HepG2 (cell line): ENCODE measurements around the gene SLC24A4. TPM values are rescaled to one million over a fixed set of nuclear protein-coding genes. Genes with fewer than 3 reads are reported as not detected.
A peak's percentile ranks its signal among the peaks of the same experiment; 100 is the strongest.

Source experiments
- ATAC-seq: fragments of 200-7000 bp; cut with Tn5 transposase; 3 replicates; pipeline ENCODE4 v1.9.1; 2020; ENCODE audit warnings: mild to moderate bottlenecking, moderate library complexity
- BruUV-seq: library from RNA; stranded (reverse); fragments of 400-500 nt; replicated peaks from 2 replicates; lab custom pipeline; 2021; lab: Mats Ljungman, UMichigan
- CTCF ChIA-PET: fragments of 300-600 bp; formaldehyde crosslinking; extraction: SDS; loops from one replicate; lab custom pipeline; 2021; ENCODE audit warnings: low total read pairs, inconsistent platforms, low intra/inter-chr PET ratio; lab: Yijun Ruan, JAX
- POLR2A ChIA-PET: fragments of 350-600 bp; sonication (Branson Sonifier 250); formaldehyde crosslinking; loops from one replicate; lab custom pipeline; 2020; ENCODE audit warnings: antibody characterized with exemption, inconsistent platforms; lab: Yijun Ruan, JAX
- DNase-seq: peaks from one replicate; pipeline ENCODE4 v3.0.0-alpha.2; 2015; ENCODE audit warnings: low spot score
- FAIRE-seq: peaks from 3 replicates; lab custom pipeline; 2011; peaks lifted over from hg19 to GRCh38; lab: Jason Lieb, UNC
- H2AFZ ChIP-seq: one replicate; pipeline ENCODE4 v1.6.1; 2011; ENCODE audit warnings: low read length, inconsistent platforms
- H3K27ac ChIP-seq: fragments of 300-600 bp; 3 replicates; pipeline ENCODE4 v1.8.0; 2011; ENCODE audit warnings: mixed run types, mild to moderate bottlenecking, mixed read lengths, low read length, inconsistent platforms; ENCODE audit not compliant: insufficient read depth; ENCODE audit errors: extremely low read length
- H3K27me3 ChIP-seq, 2 experiments: fragments of 200-600 bp in 1 of 2; 2 replicates in 1 of 2; 3 replicates in 1 of 2; pipeline versions ENCODE4 v1.6.0 to v1.8.0; 2011; ENCODE audit warnings: low read length in 2 of 2, mild to moderate bottlenecking in 2 of 2, moderate library complexity in 2 of 2, inconsistent platforms in 1 of 2; ENCODE audit not compliant: insufficient read depth in 2 of 2, control insufficient read depth in 1 of 2
- H3K36me3 ChIP-seq, 2 experiments: fragments of 200-600 bp in 1 of 2; replicated peaks in 1 of 2; 2 replicates in 1 of 2; 3 replicates in 1 of 2; pipeline versions ENCODE4 v1.5.1 to v1.8.0; 2011; ENCODE audit warnings: low read length in 2 of 2, inconsistent platforms in 1 of 2; ENCODE audit not compliant: insufficient read depth in 2 of 2, control insufficient read depth in 1 of 2
- H3K4me1 ChIP-seq: 2 replicates; pipeline ENCODE4 v1.5.1; 2012; ENCODE audit warnings: low read length, inconsistent platforms; ENCODE audit not compliant: insufficient read depth
- H3K4me2 ChIP-seq: 2 replicates; pipeline ENCODE4 v1.6.0; 2011; ENCODE audit warnings: low read depth, low read length, inconsistent platforms
- H3K4me3 ChIP-seq, 3 experiments: fragments of 200-600 bp in 1 of 3; sonication (generic), shearing (Covaris generic) in 1 of 3; replicated peaks in 1 of 3; 2 replicates each; pipeline ENCODE4 v1.5.1; 2011 to 2016; ENCODE audit warnings: low read length in 3 of 3, inconsistent platforms in 2 of 3, low read depth in 2 of 3, mild to moderate bottlenecking in 2 of 3, control low read depth in 1 of 3, mixed read lengths in 1 of 3; ENCODE audit not compliant: insufficient read depth in 1 of 3
- H3K79me2 ChIP-seq: one replicate; pipeline ENCODE4 v1.6.1; 2011; ENCODE audit warnings: low read length, inconsistent platforms; ENCODE audit not compliant: insufficient read depth
- H3K9ac ChIP-seq: 2 replicates; pipeline ENCODE4 v1.6.0; 2011; ENCODE audit warnings: mild to moderate bottlenecking, low read depth, low read length, inconsistent platforms; ENCODE audit not compliant: insufficient read depth
- H3K9me3 ChIP-seq: 2 replicates; pipeline ENCODE4 v1.5.1; 2012; ENCODE audit warnings: mild to moderate bottlenecking, low read length
- H4K20me1 ChIP-seq: 2 replicates; pipeline ENCODE4 v1.6.0; 2011; ENCODE audit warnings: inconsistent platforms, mild to moderate bottlenecking, low read length, moderate library complexity; ENCODE audit not compliant: insufficient read depth
- CCDC6 ChIP-seq: sonication (generic); formaldehyde crosslinking; IDR thresholded peaks from 2 replicates; pipeline ENCODE4 v1.8.1; 2022; ENCODE audit warnings: mild to moderate bottlenecking, missing genetic modification reagents, moderate library complexity
- MAF1 ChIP-seq: sonication (generic); formaldehyde crosslinking; IDR thresholded peaks from 2 replicates; pipeline ENCODE4 v1.5.0; 2020; ENCODE audit warnings: missing genetic modification reagents, borderline replicate concordance
- NPAS2 ChIP-seq: sonication (generic); formaldehyde crosslinking; IDR thresholded peaks from 2 replicates; pipeline ENCODE4 v1.8.0; 2022; ENCODE audit warnings: mild to moderate bottlenecking, missing genetic modification reagents, borderline replicate concordance
- NRL ChIP-seq: sonication (generic); formaldehyde crosslinking; IDR thresholded peaks from 2 replicates; pipeline ENCODE4 v1.5.0; 2020; ENCODE audit warnings: missing genetic modification reagents, mild to moderate bottlenecking, moderate library complexity, borderline replicate concordance
- SKI ChIP-seq: fragments of 450-650 bp; IDR thresholded peaks from one replicate; pipeline ENCODE4 v1.6.1; 2018; ENCODE audit warnings: mild to moderate bottlenecking; ENCODE audit not compliant: partially characterized antibody
- TOPORS ChIP-seq: sonication (generic); formaldehyde crosslinking; IDR thresholded peaks from 2 replicates; pipeline ENCODE4 v1.8.0; 2023; ENCODE audit warnings: mild to moderate bottlenecking, missing genetic modification reagents
- ZNF12 ChIP-seq: sonication (generic); formaldehyde crosslinking; IDR thresholded peaks from 2 replicates; pipeline ENCODE4 v1.5.0; 2020; ENCODE audit warnings: missing genetic modification reagents
- ZNF446 ChIP-seq: sonication (generic); formaldehyde crosslinking; IDR thresholded peaks from 2 replicates; pipeline ENCODE4 v1.5.0; 2020; ENCODE audit warnings: mild to moderate bottlenecking, missing genetic modification reagents
- WGBS: methylation state at CpG from one replicate; pipeline ENCODE4 v1.1.6; 2017; ENCODE audit warnings: low lambda C conversion rate; 5-methylcytosine and 5-hydroxymethylcytosine counted together
- in situ Hi-C: cut with HindIII; loops from 2 replicates; pipeline ENCODE4 v1.10.0; 2017; ENCODE audit warnings: low pct_unique_long_range_greater_than_20kb; ENCODE audit not compliant: extremely low pct_ligation_motif_present
- intact Hi-C: fragments of 100-400 bp; cut with micrococcal nuclease; formaldehyde crosslinking; loops from one replicate; pipeline ENCODE4 v1.10.0; 2022; ENCODE audit not compliant: unreplicated experiment
- polyA plus RNA-seq, 8 experiments: library from polyadenylated mRNA; depleted of rRNA in 3 of 8; stranded (reverse) in 7 of 8; unstranded in 1 of 8; fragments of >200 nt; fragmentation: Illumina TruSeq in 4 of 8; extraction: Trizol in 4 of 8; gene quantifications; 2 replicates each; pipeline versions ENCODE4 v1.2.1 to v1.2.3, GENCODE V29; 2011 to 2016; ENCODE audit warnings: low read depth in 4 of 8, missing spikeins in 1 of 8, mixed read lengths in 1 of 8; ENCODE audit not compliant: insufficient read depth in 1 of 8
- total RNA-seq, 5 experiments: library from RNA; depleted of rRNA; stranded (reverse); fragments of >200 nt; fragmentation: Illumina TruSeq; extraction: Trizol; gene quantifications; 2 replicates each; pipeline ENCODE4 v1.2.3, GENCODE V29; 2016; ENCODE audit warnings: low read depth in 1 of 5
- TF ChIP-seq, protein P1 (sequence below): sonication (generic); formaldehyde crosslinking; IDR thresholded peaks from 2 replicates; pipeline ENCODE4 v1.5.0; 2020; ENCODE audit warnings: mild to moderate bottlenecking, missing genetic modification reagents
- TF ChIP-seq, protein P2 (sequence below): sonication (generic); formaldehyde crosslinking; IDR thresholded peaks from 2 replicates; pipeline ENCODE4 v1.8.0; 2022; ENCODE audit warnings: missing genetic modification reagents, mild to moderate bottlenecking, borderline replicate concordance
- TF ChIP-seq, protein P3 (sequence below): sonication (generic); formaldehyde crosslinking; IDR thresholded peaks from 2 replicates; pipeline ENCODE4 v1.5.1; 2020; ENCODE audit warnings: mild to moderate bottlenecking, missing genetic modification reagents, moderate library complexity

Gene SLC24A4
- total and polyA plus RNA-seq, 2 of the 13 experiments (the other 11 are each of a cell fraction or from before 2014, with no cell fraction given): not detected

DNA sequence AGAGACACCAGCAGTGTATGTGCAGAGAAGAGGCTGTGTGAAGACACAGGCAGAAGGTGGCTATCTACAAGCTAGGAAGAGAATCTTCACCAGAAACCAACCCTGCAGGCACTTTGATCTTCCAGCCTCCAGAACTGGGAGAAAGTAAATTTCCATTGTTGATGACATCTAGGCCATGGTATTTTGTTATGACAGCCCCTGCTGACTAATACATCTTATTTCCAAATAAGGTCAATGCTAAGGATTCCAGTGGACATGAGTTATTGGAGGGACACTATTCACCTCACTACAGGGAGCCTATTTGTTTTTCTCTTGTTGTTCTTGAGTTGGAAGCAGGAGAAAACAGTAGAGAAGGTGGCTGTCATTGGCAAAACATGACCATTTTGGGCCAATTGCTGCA is 102.1 kb downstream of the SLC24A4 start:
- DNase-seq: peak; percentile 9
- intact Hi-C loops (no loop called here), in situ Hi-C loops (no loop called here)
- no peaks in the 10 kb centered on the region for H3K36me3 ChIP-seq
- H3K79me2 ChIP-seq: no peaks in the 10 kb centered on the region
- no peak overlapping the region for H3K27ac ChIP-seq
- TF ChIP-seq ZNF12 (CRISPR knock-in tag): peak; percentile 75; the same call in 1 of the 2 replicates
- no peak for TF ChIP-seq TOPORS (CRISPR knock-in tag)
- TF ChIP-seq CCDC6: no peak
- no peak for TF ChIP-seq NRL (CRISPR knock-in tag)
- no peak overlapping the region for H2AFZ ChIP-seq
- CTCF ChIA-PET: no interaction called here
- no peaks in the 10 kb centered on the region for H3K4me1 ChIP-seq
- no peak for ATAC-seq
- no TSS peak for BruUV-seq
- no peak overlapping the region for H3K4me3 ChIP-seq
- no peak for FAIRE-seq
- H3K9ac ChIP-seq: no peak overlapping the region
- no peaks in the 10 kb centered on the region for H3K9me3 ChIP-seq
- POLR2A ChIA-PET: no interaction called here
- peaks cover 0 to 19% of the 10 kb centered on the region in 2 experiments; a peak in 2 of 5 replicates for H3K27me3 ChIP-seq
- no peak overlapping the region for H3K4me2 ChIP-seq
- H4K20me1 ChIP-seq: no peaks in the 10 kb centered on the region

DNA sequence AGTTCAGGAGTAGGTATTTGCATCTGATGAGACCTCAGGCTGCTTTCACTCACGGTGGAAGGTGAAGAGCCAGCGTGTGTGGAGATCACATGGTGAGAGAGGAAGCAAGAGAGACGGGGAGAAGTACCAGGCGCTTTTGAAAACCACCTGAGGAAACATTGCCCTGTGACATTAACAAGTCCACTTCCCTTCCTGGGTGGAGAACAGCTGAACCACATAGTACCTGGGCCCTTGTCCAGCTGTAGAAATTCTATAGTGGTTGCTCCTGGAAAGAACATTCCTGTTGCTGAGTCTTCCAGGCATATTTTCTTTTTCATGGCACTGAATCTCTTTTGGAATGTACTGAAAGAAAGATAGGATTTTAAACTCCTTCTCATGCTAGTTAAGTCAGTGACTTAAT is 103.3 kb downstream of the SLC24A4 start:
- in situ Hi-C loops: no loop called here
- no peak for DNase-seq
- no peak for TF ChIP-seq ZNF446 (CRISPR knock-in tag)
- TF ChIP-seq, protein P1, sequence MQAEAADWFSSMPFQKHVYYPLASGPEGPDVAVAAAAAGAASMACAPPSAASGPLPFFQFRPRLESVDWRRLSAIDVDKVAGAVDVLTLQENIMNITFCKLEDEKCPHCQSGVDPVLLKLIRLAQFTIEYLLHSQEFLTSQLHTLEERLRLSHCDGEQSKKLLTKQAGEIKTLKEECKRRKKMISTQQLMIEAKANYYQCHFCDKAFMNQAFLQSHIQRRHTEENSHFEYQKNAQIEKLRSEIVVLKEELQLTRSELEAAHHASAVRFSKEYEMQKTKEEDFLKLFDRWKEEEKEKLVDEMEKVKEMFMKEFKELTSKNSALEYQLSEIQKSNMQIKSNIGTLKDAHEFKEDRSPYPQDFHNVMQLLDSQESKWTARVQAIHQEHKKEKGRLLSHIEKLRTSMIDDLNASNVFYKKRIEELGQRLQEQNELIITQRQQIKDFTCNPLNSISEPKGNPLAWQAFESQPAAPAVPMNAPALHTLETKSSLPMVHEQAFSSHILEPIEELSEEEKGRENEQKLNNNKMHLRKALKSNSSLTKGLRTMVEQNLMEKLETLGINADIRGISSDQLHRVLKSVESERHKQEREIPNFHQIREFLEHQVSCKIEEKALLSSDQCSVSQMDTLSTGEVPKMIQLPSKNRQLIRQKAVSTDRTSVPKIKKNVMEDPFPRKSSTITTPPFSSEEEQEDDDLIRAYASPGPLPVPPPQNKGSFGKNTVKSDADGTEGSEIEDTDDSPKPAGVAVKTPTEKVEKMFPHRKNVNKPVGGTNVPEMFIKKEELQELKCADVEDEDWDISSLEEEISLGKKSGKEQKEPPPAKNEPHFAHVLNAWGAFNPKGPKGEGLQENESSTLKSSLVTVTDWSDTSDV (CRISPR knock-in tag): no peak
- TF ChIP-seq, protein P2, sequence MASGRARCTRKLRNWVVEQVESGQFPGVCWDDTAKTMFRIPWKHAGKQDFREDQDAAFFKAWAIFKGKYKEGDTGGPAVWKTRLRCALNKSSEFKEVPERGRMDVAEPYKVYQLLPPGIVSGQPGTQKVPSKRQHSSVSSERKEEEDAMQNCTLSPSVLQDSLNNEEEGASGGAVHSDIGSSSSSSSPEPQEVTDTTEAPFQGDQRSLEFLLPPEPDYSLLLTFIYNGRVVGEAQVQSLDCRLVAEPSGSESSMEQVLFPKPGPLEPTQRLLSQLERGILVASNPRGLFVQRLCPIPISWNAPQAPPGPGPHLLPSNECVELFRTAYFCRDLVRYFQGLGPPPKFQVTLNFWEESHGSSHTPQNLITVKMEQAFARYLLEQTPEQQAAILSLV: no peak
- no peak for TF ChIP-seq NPAS2 (CRISPR knock-in tag)
- TF ChIP-seq SKI: no peak
- TF ChIP-seq, protein P3, sequence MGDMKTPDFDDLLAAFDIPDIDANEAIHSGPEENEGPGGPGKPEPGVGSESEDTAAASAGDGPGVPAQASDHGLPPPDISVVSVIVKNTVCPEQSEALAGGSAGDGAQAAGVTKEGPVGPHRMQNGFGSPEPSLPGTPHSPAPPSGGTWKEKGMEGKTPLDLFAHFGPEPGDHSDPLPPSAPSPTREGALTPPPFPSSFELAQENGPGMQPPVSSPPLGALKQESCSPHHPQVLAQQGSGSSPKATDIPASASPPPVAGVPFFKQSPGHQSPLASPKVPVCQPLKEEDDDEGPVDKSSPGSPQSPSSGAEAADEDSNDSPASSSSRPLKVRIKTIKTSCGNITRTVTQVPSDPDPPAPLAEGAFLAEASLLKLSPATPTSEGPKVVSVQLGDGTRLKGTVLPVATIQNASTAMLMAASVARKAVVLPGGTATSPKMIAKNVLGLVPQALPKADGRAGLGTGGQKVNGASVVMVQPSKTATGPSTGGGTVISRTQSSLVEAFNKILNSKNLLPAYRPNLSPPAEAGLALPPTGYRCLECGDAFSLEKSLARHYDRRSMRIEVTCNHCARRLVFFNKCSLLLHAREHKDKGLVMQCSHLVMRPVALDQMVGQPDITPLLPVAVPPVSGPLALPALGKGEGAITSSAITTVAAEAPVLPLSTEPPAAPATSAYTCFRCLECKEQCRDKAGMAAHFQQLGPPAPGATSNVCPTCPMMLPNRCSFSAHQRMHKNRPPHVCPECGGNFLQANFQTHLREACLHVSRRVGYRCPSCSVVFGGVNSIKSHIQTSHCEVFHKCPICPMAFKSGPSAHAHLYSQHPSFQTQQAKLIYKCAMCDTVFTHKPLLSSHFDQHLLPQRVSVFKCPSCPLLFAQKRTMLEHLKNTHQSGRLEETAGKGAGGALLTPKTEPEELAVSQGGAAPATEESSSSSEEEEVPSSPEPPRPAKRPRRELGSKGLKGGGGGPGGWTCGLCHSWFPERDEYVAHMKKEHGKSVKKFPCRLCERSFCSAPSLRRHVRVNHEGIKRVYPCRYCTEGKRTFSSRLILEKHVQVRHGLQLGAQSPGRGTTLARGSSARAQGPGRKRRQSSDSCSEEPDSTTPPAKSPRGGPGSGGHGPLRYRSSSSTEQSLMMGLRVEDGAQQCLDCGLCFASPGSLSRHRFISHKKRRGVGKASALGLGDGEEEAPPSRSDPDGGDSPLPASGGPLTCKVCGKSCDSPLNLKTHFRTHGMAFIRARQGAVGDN (CRISPR knock-in tag): no peak
- TF ChIP-seq MAF1 (CRISPR knock-in tag): no peak

More for the DNA sequence above, 103.3 kb downstream of the SLC24A4 start:
- CTCF ChIA-PET: no interaction called here
- no peak for ATAC-seq
- POLR2A ChIA-PET: no interaction called here
- no peak overlapping the region for H3K27ac ChIP-seq
- FAIRE-seq: no peak
- H3K9me3 ChIP-seq: no peaks in the 10 kb centered on the region
- 0% methylated on average over 4 of the region's 4 CpGs for WGBS
- no peaks in the 10 kb centered on the region for H3K79me2 ChIP-seq
- no peaks in the 10 kb centered on the region for H3K36me3 ChIP-seq
- H3K9ac ChIP-seq: no peak overlapping the region
- H2AFZ ChIP-seq: no peak overlapping the region
- peaks cover 0 to 28% of the 10 kb centered on the region in 2 experiments; a peak in 3 of 5 replicates for H3K27me3 ChIP-seq
- intact Hi-C loops: no loop called here
- H3K4me2 ChIP-seq: no peak overlapping the region
- H3K4me3 ChIP-seq: no peak overlapping the region
- BruUV-seq: no TSS peak
- no peaks in the 10 kb centered on the region for H4K20me1 ChIP-seq
- no peaks in the 10 kb centered on the region for H3K4me1 ChIP-seq
